Lower leg skin (tissue), 4 donors: Measurements from ENCODE around the gene MINK1. TPM values are rescaled to one million over a fixed set of nuclear protein-coding genes. Genes with fewer than 3 reads are reported as not detected.

Source experiments
- DNase-seq, 2 donors: peaks; one replicate each; pipeline ENCODE4 v3.0.0-alpha.2; 2019; ENCODE audit warnings: low spot score in 2 of 2
- H3K4me3 ChIP-seq: fragments of 200-600 bp; sonication (generic); 2 replicates; pipeline ENCODE4 v1.5.1; 2017; ENCODE audit warnings: mild to moderate bottlenecking, low read depth; ENCODE audit not compliant: poor library complexity, severe bottlenecking
- POLR2A ChIP-seq, 2 donors: fragments of 450-650 bp; IDR thresholded peaks; one replicate each; pipeline ENCODE4 v1.6.1; 2016 to 2017; ENCODE audit warnings: antibody characterized with exemption in 2 of 2, mild to moderate bottlenecking in 1 of 2, moderate library complexity in 1 of 2
- WGBS, 2 donors: methylation state at CpG; one replicate each; pipeline ENCODE4 v1.1.5; 2018; 5-methylcytosine and 5-hydroxymethylcytosine counted together
- intact Hi-C: fragments of 100-400 bp; cut with DNase I; formaldehyde crosslinking; loops from one replicate; pipeline ENCODE4 v1.15.0; 2023; ENCODE audit warnings: low total_unique reads
- total RNA-seq, 4 donors: library from RNA; depleted of rRNA; stranded (reverse); fragments of >200 nt; gene quantifications; one replicate each; pipeline ENCODE4 v1.1.0, GENCODE V29; 2016
- TF ChIP-seq, protein P1 (sequence below), 3 donors: fragments of 450-650 bp; IDR thresholded peaks; one replicate each; pipeline ENCODE4 v1.5.1; 2016; ENCODE audit warnings: antibody characterized with exemption in 3 of 3, mild to moderate bottlenecking in 3 of 3, moderate library complexity in 2 of 3

The MINK1 gene
- total RNA-seq, 4 donors from 2014 or later, result 128 to 208 (median 140) TPM

DNA sequence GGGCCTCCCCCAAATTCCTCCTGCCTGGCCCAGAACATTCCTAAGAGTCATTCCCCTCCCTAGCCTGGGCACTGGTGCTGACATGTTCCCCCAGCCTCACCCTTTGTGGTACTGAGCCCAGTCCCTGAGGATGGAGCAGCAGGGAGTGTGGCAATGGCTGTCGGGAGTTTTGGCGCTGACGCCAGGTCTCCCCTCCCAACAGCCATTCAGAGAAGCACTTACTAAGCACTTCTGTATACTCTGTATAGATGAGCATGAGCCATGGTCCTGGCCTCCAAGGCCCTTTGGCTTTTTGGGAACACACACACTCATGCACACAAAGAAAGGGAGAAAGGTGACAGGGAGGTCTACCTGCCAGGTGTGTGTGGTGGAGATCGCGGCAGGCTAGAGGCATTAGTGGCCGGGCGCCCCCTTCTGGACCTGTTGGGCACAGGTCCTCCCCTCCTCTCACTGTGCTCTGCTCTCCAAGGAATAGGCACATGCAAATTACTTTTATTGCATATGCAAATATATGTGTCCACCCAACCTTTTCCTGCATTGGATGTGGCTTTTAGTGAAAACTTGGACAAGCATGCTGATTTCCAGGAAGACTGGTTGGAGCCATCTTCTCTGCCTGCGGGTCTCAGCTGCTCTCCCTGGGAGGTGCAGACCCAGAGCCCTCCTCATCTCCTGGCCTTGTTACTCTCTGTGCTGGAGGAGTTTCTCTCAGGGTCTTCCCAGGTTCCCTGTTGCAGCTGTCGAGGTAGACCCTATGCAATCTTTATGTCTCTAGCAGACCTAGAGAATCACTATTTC is 48.8 kb downstream of the MINK1 start:
- no peak for DNase-seq
- no peak overlapping the region for H3K4me3 ChIP-seq
- TF ChIP-seq, protein P1, sequence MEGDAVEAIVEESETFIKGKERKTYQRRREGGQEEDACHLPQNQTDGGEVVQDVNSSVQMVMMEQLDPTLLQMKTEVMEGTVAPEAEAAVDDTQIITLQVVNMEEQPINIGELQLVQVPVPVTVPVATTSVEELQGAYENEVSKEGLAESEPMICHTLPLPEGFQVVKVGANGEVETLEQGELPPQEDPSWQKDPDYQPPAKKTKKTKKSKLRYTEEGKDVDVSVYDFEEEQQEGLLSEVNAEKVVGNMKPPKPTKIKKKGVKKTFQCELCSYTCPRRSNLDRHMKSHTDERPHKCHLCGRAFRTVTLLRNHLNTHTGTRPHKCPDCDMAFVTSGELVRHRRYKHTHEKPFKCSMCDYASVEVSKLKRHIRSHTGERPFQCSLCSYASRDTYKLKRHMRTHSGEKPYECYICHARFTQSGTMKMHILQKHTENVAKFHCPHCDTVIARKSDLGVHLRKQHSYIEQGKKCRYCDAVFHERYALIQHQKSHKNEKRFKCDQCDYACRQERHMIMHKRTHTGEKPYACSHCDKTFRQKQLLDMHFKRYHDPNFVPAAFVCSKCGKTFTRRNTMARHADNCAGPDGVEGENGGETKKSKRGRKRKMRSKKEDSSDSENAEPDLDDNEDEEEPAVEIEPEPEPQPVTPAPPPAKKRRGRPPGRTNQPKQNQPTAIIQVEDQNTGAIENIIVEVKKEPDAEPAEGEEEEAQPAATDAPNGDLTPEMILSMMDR (IDR thresholded peaks at IDR 0.05), result no peak
- TF ChIP-seq POLR2A (IDR thresholded peaks at IDR 0.05), result no peak
- WGBS, 2 donors, result 24 to 25% methylated on average over 9 of the region's 9 CpGs
- intact Hi-C loops, result loop anchor here (5.0 kb wide), 1 partner anchor 95 kb away; the partner anchor contains the start of genes GLTPD2 and VMO1

DNA sequence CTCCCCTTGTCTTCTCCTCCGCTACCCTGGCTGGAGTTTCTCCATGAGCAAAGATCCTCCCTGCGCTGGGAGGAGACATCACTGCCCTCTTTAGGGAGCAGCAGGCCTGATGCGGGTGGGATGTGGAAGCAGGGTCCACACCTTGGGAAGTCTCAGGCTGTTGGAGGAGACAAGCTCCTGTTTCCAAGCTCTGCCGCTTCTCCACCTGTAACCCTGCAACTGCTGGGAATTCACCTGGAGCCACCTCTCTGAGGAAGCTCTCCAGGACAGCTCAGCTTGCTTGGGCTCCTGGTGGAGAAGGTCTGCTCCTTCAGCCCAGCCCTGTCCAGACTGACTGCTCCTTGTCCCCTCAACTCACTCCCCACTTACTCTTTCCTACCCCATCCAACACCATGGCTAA is 51.3 kb downstream of the MINK1 start:
- WGBS, 2 donors, result 90 to 98% methylated on average over 4 of the region's 4 CpGs
- no peak for TF ChIP-seq POLR2A (IDR thresholded peaks at IDR 0.05)
- TF ChIP-seq, protein P1 (IDR thresholded peaks at IDR 0.05), result no peak
- DNase-seq, result no peak
- no peak overlapping the region for H3K4me3 ChIP-seq
- intact Hi-C loops, result loop anchor here (5.0 kb wide), 1 partner anchor 97 kb away; the partner anchor contains the start of genes GLTPD2 and VMO1

DNA sequence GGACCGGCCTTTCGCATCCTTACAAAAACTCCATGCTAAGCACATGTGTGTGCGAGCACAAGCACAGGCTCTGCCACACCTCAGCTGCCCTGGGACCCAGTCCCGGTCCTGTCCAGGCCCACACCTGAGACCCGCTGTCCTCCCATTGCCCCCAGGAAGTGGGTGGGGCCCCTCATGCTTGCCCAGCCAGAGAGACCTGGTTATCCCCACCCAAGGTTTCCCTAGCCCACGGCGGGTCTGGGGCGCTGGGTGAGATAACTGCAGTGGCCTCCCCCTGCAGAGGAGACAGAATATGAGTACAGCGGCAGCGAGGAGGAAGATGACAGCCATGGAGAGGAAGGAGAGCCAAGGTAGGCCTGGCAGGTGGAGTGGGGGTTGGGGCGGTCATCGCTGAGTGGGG is 53.7 kb downstream of the MINK1 start:
- intact Hi-C loops, result loop anchor here (5.0 kb wide), 1 partner anchor 155 kb away; the partner anchor contains the start of gene MED11

DNA sequence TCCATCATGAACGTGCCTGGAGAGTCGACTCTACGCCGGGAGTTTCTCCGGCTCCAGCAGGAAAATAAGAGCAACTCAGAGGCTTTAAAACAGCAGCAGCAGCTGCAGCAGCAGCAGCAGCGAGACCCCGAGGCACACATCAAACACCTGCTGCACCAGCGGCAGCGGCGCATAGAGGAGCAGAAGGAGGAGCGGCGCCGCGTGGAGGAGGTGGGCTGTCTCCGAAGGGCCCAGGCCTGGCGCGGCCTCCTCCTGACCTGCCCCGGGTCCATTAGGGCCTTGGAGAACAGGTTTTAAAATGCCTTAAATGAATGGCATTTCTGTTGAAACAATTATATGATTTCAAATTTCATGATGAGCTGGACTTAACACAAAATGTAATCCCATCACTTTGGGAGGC is 54.4 kb downstream of the MINK1 start:
- TF ChIP-seq POLR2A (IDR thresholded peaks at IDR 0.05), result no peak
- TF ChIP-seq, protein P1 (IDR thresholded peaks at IDR 0.05), result no peak
- WGBS, 2 donors, result 89 to 91% methylated on average over 18 of the region's 18 CpGs
- intact Hi-C loops, result loop anchor here (5.0 kb wide), 1 partner anchor 155 kb away; the partner anchor contains the start of gene MED11
- DNase-seq, result no peak
- H3K4me3 ChIP-seq, result no peak overlapping the region

More for the DNA sequence above, 53.7 kb downstream of the MINK1 start:
- 89 to 90% methylated on average over 12 of the region's 12 CpGs for WGBS, 2 donors
- no peak for DNase-seq
- H3K4me3 ChIP-seq, result no peak overlapping the region
- no peak for TF ChIP-seq POLR2A (IDR thresholded peaks at IDR 0.05)
- TF ChIP-seq, protein P1 (IDR thresholded peaks at IDR 0.05), result no peak

DNA sequence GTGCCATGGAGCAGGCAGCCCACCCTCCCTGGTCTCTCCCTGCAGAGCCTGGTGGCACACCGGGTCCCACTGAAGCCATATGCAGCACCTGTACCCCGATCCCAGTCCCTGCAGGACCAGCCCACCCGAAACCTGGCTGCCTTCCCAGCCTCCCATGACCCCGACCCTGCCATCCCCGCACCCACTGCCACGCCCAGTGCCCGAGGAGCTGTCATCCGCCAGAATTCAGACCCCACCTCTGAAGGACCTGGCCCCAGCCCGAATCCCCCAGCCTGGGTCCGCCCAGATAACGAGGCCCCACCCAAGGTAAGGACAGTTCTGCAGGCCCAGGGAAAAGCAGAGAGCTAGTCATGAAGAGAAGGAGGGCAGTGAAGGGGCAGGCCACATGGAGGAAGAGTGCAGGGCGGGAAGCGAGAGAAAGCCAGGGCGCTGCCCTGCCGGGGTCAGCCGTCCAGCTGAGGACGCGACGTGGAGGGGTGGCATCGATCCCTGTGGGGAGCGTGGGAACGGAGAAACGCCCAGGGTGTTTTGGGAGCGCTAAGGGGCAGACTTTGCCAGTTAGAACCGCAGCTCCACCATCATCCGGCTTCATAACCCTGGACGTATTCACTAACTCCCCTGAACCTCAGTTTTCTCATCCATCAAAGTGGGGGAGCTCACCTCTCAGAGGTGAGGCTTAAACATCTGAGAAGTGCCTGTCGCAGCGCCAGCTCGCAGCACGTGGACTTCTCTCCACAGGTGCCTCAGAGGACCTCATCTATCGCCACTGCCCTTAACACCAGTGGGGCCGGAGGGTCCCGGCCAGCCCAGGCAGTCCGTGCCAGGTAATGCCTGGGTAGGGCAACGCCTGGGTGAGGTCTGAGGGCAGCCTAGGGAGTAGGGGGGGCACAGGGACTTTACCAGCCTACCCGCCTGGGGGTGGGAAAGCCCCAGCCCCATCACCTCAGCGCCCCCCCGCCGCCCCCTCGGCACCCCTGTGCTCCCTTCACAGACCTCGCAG is 58.6 kb downstream of the MINK1 start:
- no peak overlapping the region for H3K4me3 ChIP-seq
- DNase-seq, result no peak
- WGBS, 2 donors, result 89 to 90% methylated on average over 35 to 42 of the region's 42 CpGs
- TF ChIP-seq, protein P1 (IDR thresholded peaks at IDR 0.05), result no peak
- no peak for TF ChIP-seq POLR2A (IDR thresholded peaks at IDR 0.05)
- intact Hi-C loops, result no loop called here
